ENCODE data around the gene ELOVL6. TPM values are rescaled to one million over a fixed set of nuclear protein-coding genes. Genes with fewer than 3 reads are reported as not detected.

Gene ELOVL6
- total and polyA plus RNA-seq, 4 donors, result 19.5 to 38.8 (median 37.5) TPM

GRCh38 chr4:110055158-110055768 lies 143.2 kb downstream of the ELOVL6 start (continued):
- TF ChIP-seq GABPA (IDR thresholded peaks at IDR 0.05 in 1 of 2, conservative IDR thresholded peaks at IDR 0.05 in 1 of 2) (peak in 1 of 2 donors; percentile 26), MAX (IDR thresholded peaks at IDR 0.05) (peak; percentile 72), RXRA (IDR thresholded peaks at IDR 0.05) (peak; percentile 85 to 90), CTCF (IDR thresholded peaks at IDR 0.05; ENCODE audit: low read depth, low read length, missing input control) (no peak), TAF1 (conservative IDR thresholded peaks at IDR 0.05) (no peak)

- TF ChIP-seq RAD21 (IDR thresholded peaks at IDR 0.05) (peak; percentile 87 to 91), MAX (IDR thresholded peaks at IDR 0.05) (no peak), CTCF (IDR thresholded peaks at IDR 0.05; ENCODE audit: low read depth, low read length, missing input control) (peak; percentile 73)
- peak; percentile 65 for DNase-seq (ENCODE audit: low spot score)
- H3K27ac ChIP-seq (ENCODE audit: low read depth in 1 of 2, low read length in 2 of 2), result no peak overlapping the region
Measured at GRCh38 chr4:110049951-110050925, 148.2 kb downstream of the ELOVL6 start.

GRCh38 chr4:110046588-110047049 lies 151.8 kb downstream of the ELOVL6 start:
- Histone ChIP-seq H3K4me1 (ENCODE audit: control insufficient read depth in 4 of 4, insufficient read depth in 4 of 4, low read length in 3 of 4) (peaks cover 2 to 8% (median 4%) of the 10 kb centered on the region in 4 donors), H3K9ac (ENCODE audit: low read depth in 1 of 2, low read length in 2 of 2) (no peak overlapping the region), H3K4me3 (ENCODE audit: low read depth in 1 of 3, low read length in 3 of 3) (no peak overlapping the region), H3K9me3 (ENCODE audit: control insufficient read depth in 4 of 4, low read length in 3 of 4) (no peaks in the 10 kb centered on the region), H3K36me3 (ENCODE audit: control insufficient read depth in 4 of 4, insufficient read depth in 3 of 4, low read depth in 1 of 4, low read length in 3 of 4) (peaks cover 0 to 5% (median 0%) of the 10 kb centered on the region in 4 donors), H3K27me3 (ENCODE audit: control insufficient read depth in 4 of 4, insufficient read depth in 4 of 4, low read length in 3 of 4) (no peaks in the 10 kb centered on the region), H3K27ac (ENCODE audit: low read depth in 1 of 2, low read length in 2 of 2) (no peak overlapping the region)
- WGBS, result 95% methylated on average over 5 of the region's 5 CpGs
- DNase-seq (ENCODE audit: low spot score), result no peak
- TF ChIP-seq HNF4G (IDR thresholded peaks at IDR 0.05), result no peak
- TF ChIP-seq JUND (IDR thresholded peaks at IDR 0.05), result no peak
- no peak for TF ChIP-seq ATF3 (IDR thresholded peaks at IDR 0.05)
- no peak for TF ChIP-seq CTCF (IDR thresholded peaks at IDR 0.05; ENCODE audit: low read depth, low read length, missing input control)
- TF ChIP-seq SP1 (IDR thresholded peaks at IDR 0.05), result no peak
- TF ChIP-seq FOXA1 (IDR thresholded peaks at IDR 0.05), result no peak
- no peak for TF ChIP-seq RXRA (IDR thresholded peaks at IDR 0.05)
- TF ChIP-seq MAX (IDR thresholded peaks at IDR 0.05), result no peak
- no peak for TF ChIP-seq FOXA2 (IDR thresholded peaks at IDR 0.05)
- no peak for TF ChIP-seq ZBTB33 (IDR thresholded peaks at IDR 0.05)

More at GRCh38 chr4:110049951-110050925, 148.2 kb downstream of the ELOVL6 start:
- Histone ChIP-seq H3K4me3 (ENCODE audit: low read depth in 1 of 3, low read length in 3 of 3) (no peak overlapping the region), H3K9me3 (ENCODE audit: control insufficient read depth in 4 of 4, low read length in 3 of 4) (no peaks in the 10 kb centered on the region), H3K4me1 (ENCODE audit: control insufficient read depth in 4 of 4, insufficient read depth in 4 of 4, low read length in 3 of 4) (peaks cover 5 to 9% (median 8%) of the 10 kb centered on the region in 4 donors), H3K27me3 (ENCODE audit: control insufficient read depth in 4 of 4, insufficient read depth in 4 of 4, low read length in 3 of 4) (no peaks in the 10 kb centered on the region), H3K9ac (ENCODE audit: low read depth in 1 of 2, low read length in 2 of 2) (no peak overlapping the region), H3K36me3 (ENCODE audit: control insufficient read depth in 4 of 4, insufficient read depth in 3 of 4, low read depth in 1 of 4, low read length in 3 of 4) (peaks cover 0 to 6% (median 1%) of the 10 kb centered on the region in 4 donors)
- WGBS, result 54% methylated on average over 9 of the region's 9 CpGs
